Measurements from ENCODE around the gene FLT1. TPM values are rescaled to one million over a fixed set of nuclear protein-coding genes. Genes with fewer than 3 reads are reported as not detected.

Gene FLT1
- total and polyA plus RNA-seq, 2 donors (not counting 1 experiment from before 2014, with no cell fraction given): 1.3 to 2.5 TPM

DNA sequence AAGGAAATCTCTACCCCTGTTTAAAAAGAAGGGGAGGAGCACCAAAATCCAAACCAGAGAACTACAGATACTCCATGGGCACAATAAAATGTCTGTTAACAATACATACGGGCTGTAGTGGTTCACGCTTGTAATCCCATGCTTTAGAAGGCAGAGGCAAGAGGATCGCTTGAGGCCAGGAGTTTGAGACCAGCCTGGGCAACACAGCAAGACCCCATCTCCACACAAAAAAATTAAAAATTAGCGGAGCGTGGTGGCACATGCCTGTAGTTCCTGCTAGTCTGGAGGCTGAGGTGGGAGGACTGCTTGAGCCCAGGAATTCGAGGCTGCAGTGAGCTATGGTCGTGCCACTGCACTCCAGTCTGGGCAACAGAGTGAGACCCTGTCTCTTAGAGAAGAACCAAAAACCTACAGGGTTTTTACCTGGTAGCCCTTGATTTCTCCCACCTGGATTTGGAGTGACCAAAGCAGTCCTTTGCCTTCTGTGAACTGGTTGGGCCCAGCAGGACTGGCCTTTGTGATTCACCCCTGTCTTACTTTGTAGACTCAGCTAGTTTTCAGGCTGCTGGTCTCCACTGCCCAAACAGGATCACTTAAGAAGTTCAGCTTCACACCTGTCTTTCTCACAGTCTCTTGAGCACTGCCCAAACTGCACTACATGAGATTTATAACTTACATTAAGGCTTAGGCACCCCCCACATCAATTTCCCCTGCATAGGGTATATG is 38.7 kb upstream of the FLT1 start:
- no peaks in the 10 kb centered on the region for H3K9me3 ChIP-seq (ENCODE audit: control insufficient read depth, insufficient read depth, low read depth, low read length)
- H3K79me2 ChIP-seq (ENCODE audit: control insufficient read depth, insufficient read depth, low read length): no peaks in the 10 kb centered on the region
- H3K27ac ChIP-seq (ENCODE audit: insufficient read depth, low read length): no peak overlapping the region
- no peak overlapping the region for H3K9ac ChIP-seq (ENCODE audit: insufficient read depth, low read length)
- H3K36me3 ChIP-seq (ENCODE audit: control insufficient read depth, insufficient read depth, low read length): no peaks in the 10 kb centered on the region
- no peak overlapping the region for H2AFZ ChIP-seq (ENCODE audit: low read length)
- TF ChIP-seq EZH2 (IDR thresholded peaks at IDR 0.05; ENCODE audit: low read length, missing control alignments): no peak
- TF ChIP-seq, protein P1, sequence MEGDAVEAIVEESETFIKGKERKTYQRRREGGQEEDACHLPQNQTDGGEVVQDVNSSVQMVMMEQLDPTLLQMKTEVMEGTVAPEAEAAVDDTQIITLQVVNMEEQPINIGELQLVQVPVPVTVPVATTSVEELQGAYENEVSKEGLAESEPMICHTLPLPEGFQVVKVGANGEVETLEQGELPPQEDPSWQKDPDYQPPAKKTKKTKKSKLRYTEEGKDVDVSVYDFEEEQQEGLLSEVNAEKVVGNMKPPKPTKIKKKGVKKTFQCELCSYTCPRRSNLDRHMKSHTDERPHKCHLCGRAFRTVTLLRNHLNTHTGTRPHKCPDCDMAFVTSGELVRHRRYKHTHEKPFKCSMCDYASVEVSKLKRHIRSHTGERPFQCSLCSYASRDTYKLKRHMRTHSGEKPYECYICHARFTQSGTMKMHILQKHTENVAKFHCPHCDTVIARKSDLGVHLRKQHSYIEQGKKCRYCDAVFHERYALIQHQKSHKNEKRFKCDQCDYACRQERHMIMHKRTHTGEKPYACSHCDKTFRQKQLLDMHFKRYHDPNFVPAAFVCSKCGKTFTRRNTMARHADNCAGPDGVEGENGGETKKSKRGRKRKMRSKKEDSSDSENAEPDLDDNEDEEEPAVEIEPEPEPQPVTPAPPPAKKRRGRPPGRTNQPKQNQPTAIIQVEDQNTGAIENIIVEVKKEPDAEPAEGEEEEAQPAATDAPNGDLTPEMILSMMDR (conservative IDR thresholded peaks at IDR 0.05 in 1 of 2, IDR thresholded peaks at IDR 0.05 in 1 of 2; ENCODE audit: low read depth in 1 of 2, low read length in 2 of 2): no peak
- peaks cover 4% of the 10 kb centered on the region for H3K4me1 ChIP-seq (ENCODE audit: control insufficient read depth, extremely low read depth, insufficient read depth, low read length)
- no peak for DNase-seq (ENCODE audit: low read depth in 2 of 2)
- no peaks in the 10 kb centered on the region for H4K20me1 ChIP-seq (ENCODE audit: control insufficient read depth, extremely low read depth, insufficient read depth, low read length)
- peaks cover 4% of the 10 kb centered on the region for H3K27me3 ChIP-seq (ENCODE audit: control insufficient read depth, insufficient read depth, low read length)
- no peak overlapping the region for H3K4me2 ChIP-seq (ENCODE audit: extremely low read depth, insufficient read depth, low read length)
- H3K4me3 ChIP-seq (replicated peaks in 1 of 4; ENCODE audit: control extremely low read depth in 1 of 4, insufficient read depth in 1 of 4, low read depth in 3 of 4, low read length in 4 of 4): no peak overlapping the region

DNA sequence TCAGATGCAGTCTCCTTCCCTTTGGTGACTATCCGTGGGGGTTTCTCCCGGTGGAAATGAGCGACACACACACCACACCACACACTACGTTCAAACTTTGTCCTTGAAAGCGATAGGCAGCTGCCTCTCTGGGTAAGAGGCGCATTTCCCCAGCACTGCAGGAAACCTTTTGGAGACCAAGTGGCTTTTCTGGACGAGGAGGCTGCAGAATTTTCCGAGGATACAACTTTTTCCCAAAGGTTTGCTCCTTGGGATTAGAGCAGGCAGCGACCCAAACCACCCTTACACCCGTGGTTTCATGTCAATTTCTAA is 38.2 kb upstream of the FLT1 start:
- Histone ChIP-seq H3K36me3 (ENCODE audit: control insufficient read depth, insufficient read depth, low read length) (no peaks in the 10 kb centered on the region), H4K20me1 (ENCODE audit: control insufficient read depth, extremely low read depth, insufficient read depth, low read length) (no peaks in the 10 kb centered on the region), H2AFZ (ENCODE audit: low read length) (peak overlapping the region; percentile 53), H3K27ac (ENCODE audit: insufficient read depth, low read length) (no peak overlapping the region), H3K79me2 (ENCODE audit: control insufficient read depth, insufficient read depth, low read length) (no peaks in the 10 kb centered on the region), H3K4me1 (ENCODE audit: control insufficient read depth, extremely low read depth, insufficient read depth, low read length) (peaks cover 4% of the 10 kb centered on the region), H3K27me3 (ENCODE audit: control insufficient read depth, insufficient read depth, low read length) (peaks cover 4% of the 10 kb centered on the region), H3K9ac (ENCODE audit: insufficient read depth, low read length) (no peak overlapping the region), H3K9me3 (ENCODE audit: control insufficient read depth, insufficient read depth, low read depth, low read length) (no peaks in the 10 kb centered on the region), H3K4me2 (ENCODE audit: extremely low read depth, insufficient read depth, low read length) (peak overlapping the region; percentile 80), H3K4me3 (replicated peaks in 1 of 4; ENCODE audit: control extremely low read depth in 1 of 4, insufficient read depth in 1 of 4, low read depth in 3 of 4, low read length in 4 of 4) (peak overlapping the region in 3 of 4 experiments; percentile 16 to 54 (median 18))
- TF ChIP-seq EZH2 (IDR thresholded peaks at IDR 0.05; ENCODE audit: low read length, missing control alignments): no peak
- TF ChIP-seq, protein P1 (conservative IDR thresholded peaks at IDR 0.05 in 1 of 2, IDR thresholded peaks at IDR 0.05 in 1 of 2; ENCODE audit: low read depth in 1 of 2, low read length in 2 of 2): no peak
- DNase-seq (ENCODE audit: low read depth in 2 of 2): no peak

DNA sequence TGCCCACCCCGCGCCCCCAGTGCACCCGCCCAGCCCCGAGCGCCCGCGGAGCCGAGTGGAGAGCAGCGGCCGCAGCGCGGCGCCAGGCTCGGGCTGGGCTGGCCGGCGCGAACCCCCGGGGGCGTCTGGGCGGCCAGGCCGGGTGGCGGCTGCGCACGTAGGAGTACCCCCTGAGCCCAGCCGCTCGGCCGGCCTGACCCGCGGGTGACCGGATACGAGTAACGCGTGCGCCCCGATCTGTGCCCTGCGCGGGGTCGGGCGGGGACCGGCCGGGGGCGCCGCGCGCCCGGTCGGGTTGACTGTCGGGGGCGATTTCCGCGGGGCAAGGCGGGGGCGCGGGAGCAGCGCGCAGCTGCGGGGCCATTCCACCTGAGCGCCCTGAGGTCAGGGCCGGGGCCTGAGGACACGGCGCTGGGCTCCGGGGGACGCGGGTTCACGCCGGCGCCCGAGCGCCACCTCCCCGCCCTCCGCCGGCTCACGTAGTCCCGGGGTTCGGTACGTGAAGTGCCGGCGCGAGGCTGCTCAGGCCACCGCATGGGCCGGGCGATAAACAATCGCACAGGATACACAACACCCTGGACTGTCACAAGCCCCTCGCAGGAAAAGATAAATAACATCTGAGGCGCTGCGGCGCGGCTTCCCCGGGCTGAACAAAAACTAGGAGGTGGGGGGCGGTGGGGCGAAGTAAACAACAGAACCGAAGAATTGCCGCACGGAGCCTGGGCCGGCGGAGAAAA is 37.6 kb upstream of the FLT1 start:
- TF ChIP-seq, protein P1 (conservative IDR thresholded peaks at IDR 0.05 in 1 of 2, IDR thresholded peaks at IDR 0.05 in 1 of 2; ENCODE audit: low read depth in 1 of 2, low read length in 2 of 2): no peak
- peak; percentile 42 for TF ChIP-seq EZH2 (IDR thresholded peaks at IDR 0.05; ENCODE audit: low read length, missing control alignments)
- H2AFZ ChIP-seq (ENCODE audit: low read length): peak overlapping the region; percentile 53
- H3K36me3 ChIP-seq (ENCODE audit: control insufficient read depth, insufficient read depth, low read length): no peaks in the 10 kb centered on the region
- no peaks in the 10 kb centered on the region for H4K20me1 ChIP-seq (ENCODE audit: control insufficient read depth, extremely low read depth, insufficient read depth, low read length)
- H3K9me3 ChIP-seq (ENCODE audit: control insufficient read depth, insufficient read depth, low read depth, low read length): no peaks in the 10 kb centered on the region
- H3K4me3 ChIP-seq (replicated peaks in 1 of 4; ENCODE audit: control extremely low read depth in 1 of 4, insufficient read depth in 1 of 4, low read depth in 3 of 4, low read length in 4 of 4): peak overlapping the region; percentile 16 to 54 (median 18)
- H3K27me3 ChIP-seq (ENCODE audit: control insufficient read depth, insufficient read depth, low read length): peaks cover 4% of the 10 kb centered on the region
- no peak overlapping the region for H3K27ac ChIP-seq (ENCODE audit: insufficient read depth, low read length)
- no peaks in the 10 kb centered on the region for H3K79me2 ChIP-seq (ENCODE audit: control insufficient read depth, insufficient read depth, low read length)
- peak overlapping the region; percentile 42 for H3K9ac ChIP-seq (ENCODE audit: insufficient read depth, low read length)
- peak overlapping the region; percentile 80 for H3K4me2 ChIP-seq (ENCODE audit: extremely low read depth, insufficient read depth, low read length)
- no peak for DNase-seq (ENCODE audit: low read depth in 2 of 2)
- H3K4me1 ChIP-seq (ENCODE audit: control insufficient read depth, extremely low read depth, insufficient read depth, low read length): peaks cover 4% of the 10 kb centered on the region

Data from fibroblast of lung (primary cell).